Loucy (cell line): ENCODE measurements around the gene FRMD4A.

Experiments
- H2AFZ ChIP-seq: fragments of 200-600 bp; sonication (generic); 2 replicates; pipeline ENCODE4 v1.6.0; 2016; ENCODE audit warnings: antibody characterized with exemption, mild to moderate bottlenecking, low read length, moderate library complexity
- H3F3A ChIP-seq: fragments of 200-600 bp; 2 replicates; pipeline ENCODE4 v1.6.0; 2016; ENCODE audit warnings: antibody characterized with exemption, low read depth, mild to moderate bottlenecking
- H3K27me3 ChIP-seq: fragments of 200-600 bp; sonication (generic); 2 replicates; pipeline ENCODE4 v1.6.1; 2014; ENCODE audit warnings: low read length, mild to moderate bottlenecking; ENCODE audit not compliant: insufficient read depth, poor library complexity, severe bottlenecking
- H3K36me3 ChIP-seq: fragments of 200-600 bp; sonication (generic); 2 replicates; pipeline ENCODE4 v1.6.1; 2016; ENCODE audit warnings: low read length; ENCODE audit not compliant: insufficient read depth
- H3K4me1 ChIP-seq: fragments of 200-600 bp; sonication (generic); 2 replicates; pipeline ENCODE4 v1.5.1; 2014; ENCODE audit warnings: low read length, mild to moderate bottlenecking; ENCODE audit not compliant: insufficient read depth, poor library complexity, severe bottlenecking
- H3K4me2 ChIP-seq: fragments of 200-600 bp; sonication (generic); 2 replicates; pipeline ENCODE4 v1.6.0; 2014; ENCODE audit warnings: antibody characterized with exemption, low read length, low read depth, mild to moderate bottlenecking; ENCODE audit not compliant: poor library complexity, severe bottlenecking
- H3K4me3 ChIP-seq: fragments of 200-600 bp; sonication (generic); 2 replicates; pipeline ENCODE4 v1.5.1; 2014; ENCODE audit warnings: low read length, mild to moderate bottlenecking, mixed read lengths; ENCODE audit not compliant: poor library complexity, severe bottlenecking
- H3K79me2 ChIP-seq: fragments of 200-600 bp; sonication (generic); 2 replicates; pipeline ENCODE4 v1.6.1; 2014; ENCODE audit warnings: low read length; ENCODE audit not compliant: insufficient read depth
- H3K9ac ChIP-seq: fragments of 200-600 bp; sonication (generic); 2 replicates; pipeline ENCODE4 v1.6.0; 2014; ENCODE audit warnings: mild to moderate bottlenecking, low read depth, low read length, moderate library complexity; ENCODE audit not compliant: poor library complexity, severe bottlenecking
- H3K9me2 ChIP-seq: fragments of 200-600 bp; sonication (generic); replicated peaks from 2 replicates; pipeline ENCODE4 v1.6.1; 2016; ENCODE audit warnings: low read depth, low read length, mixed read lengths
- H3K9me3 ChIP-seq: fragments of 200-600 bp; sonication (generic); 2 replicates; pipeline ENCODE4 v1.6.1; 2014; ENCODE audit warnings: mild to moderate bottlenecking, antibody characterized with exemption, low read length, low read depth; ENCODE audit not compliant: insufficient read depth
- H4K20me1 ChIP-seq: fragments of 200-600 bp; sonication (generic); 2 replicates; pipeline ENCODE4 v1.6.0; 2014; ENCODE audit warnings: antibody characterized with exemption, low read length, mild to moderate bottlenecking; ENCODE audit not compliant: insufficient read depth, poor library complexity, severe bottlenecking
- CTCF ChIP-seq: fragments of 200-600 bp; sonication (generic); conservative IDR thresholded peaks from 2 replicates; pipeline ENCODE4 v1.5.1; 2014; ENCODE audit warnings: mild to moderate bottlenecking, antibody characterized with exemption, low read length
- EZH2phosphoT487 ChIP-seq: fragments of 200-600 bp; IDR thresholded peaks from 2 replicates; pipeline ENCODE4 v1.6.1; 2018; ENCODE audit warnings: antibody characterized with exemption, mild to moderate bottlenecking, moderate library complexity, borderline replicate concordance

Gene FRMD4A

GRCh38 chr10:13729586-13730305 is 601.0 kb downstream of the FRMD4A start:
- Histone ChIP-seq H3K9me2 (no peaks in the 10 kb centered on the region), H3F3A (no peaks in the 10 kb centered on the region), H3K4me2 (no peak overlapping the region), H3K9me3 (no peaks in the 10 kb centered on the region), H2AFZ (no peak overlapping the region), H3K27me3 (no peaks in the 10 kb centered on the region), H3K4me3 (no peak overlapping the region), H3K79me2 (no peaks in the 10 kb centered on the region), H3K4me1 (no peaks in the 10 kb centered on the region), H3K9ac (no peak overlapping the region), H4K20me1 (no peaks in the 10 kb centered on the region), H3K36me3 (no peaks in the 10 kb centered on the region)
- TF ChIP-seq EZH2phosphoT487 (no peak), CTCF (no peak)

DNA sequence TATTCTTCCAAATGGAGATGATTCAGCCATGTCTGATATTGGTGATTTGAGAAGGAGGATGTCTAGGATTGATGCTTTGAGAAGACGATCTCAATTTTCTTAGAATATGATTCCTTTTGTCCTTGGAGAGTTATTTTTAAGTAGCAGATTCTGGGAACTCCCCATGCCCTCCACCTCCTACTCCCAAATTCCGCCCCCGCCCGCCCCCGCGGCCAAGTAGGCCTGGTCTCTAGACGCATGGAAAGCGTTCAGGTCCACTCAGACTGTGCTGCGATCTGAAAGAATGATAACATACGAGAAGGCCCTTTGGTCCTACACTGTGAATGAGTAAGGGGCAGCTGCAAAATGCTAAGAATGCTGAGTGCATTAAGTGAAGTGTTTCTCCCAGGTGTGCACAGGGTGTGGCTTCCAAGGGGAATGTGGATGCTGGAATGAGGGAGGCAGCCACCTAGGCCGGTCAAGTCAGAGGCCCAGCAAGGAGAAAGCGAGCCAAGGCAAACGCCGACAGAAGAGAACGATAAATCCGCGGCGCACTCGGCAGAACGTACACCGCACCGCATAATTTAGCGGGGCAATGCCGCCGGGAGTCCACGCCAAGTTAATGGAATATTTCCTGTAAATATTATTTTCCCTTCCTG is 601.7 kb downstream of the FRMD4A start:
- no peak overlapping the region for H2AFZ ChIP-seq
- H3F3A ChIP-seq: no peaks in the 10 kb centered on the region
- no peak overlapping the region for H3K9ac ChIP-seq
- H3K4me1 ChIP-seq: no peaks in the 10 kb centered on the region
- H3K27me3 ChIP-seq: no peaks in the 10 kb centered on the region
- no peaks in the 10 kb centered on the region for H3K9me3 ChIP-seq
- TF ChIP-seq EZH2phosphoT487 (no peak), CTCF (no peak)
- no peaks in the 10 kb centered on the region for H3K79me2 ChIP-seq
- H3K9me2 ChIP-seq: no peaks in the 10 kb centered on the region
- no peaks in the 10 kb centered on the region for H4K20me1 ChIP-seq
- H3K4me2 ChIP-seq: no peak overlapping the region
- H3K4me3 ChIP-seq: no peak overlapping the region
- H3K36me3 ChIP-seq: no peaks in the 10 kb centered on the region

DNA sequence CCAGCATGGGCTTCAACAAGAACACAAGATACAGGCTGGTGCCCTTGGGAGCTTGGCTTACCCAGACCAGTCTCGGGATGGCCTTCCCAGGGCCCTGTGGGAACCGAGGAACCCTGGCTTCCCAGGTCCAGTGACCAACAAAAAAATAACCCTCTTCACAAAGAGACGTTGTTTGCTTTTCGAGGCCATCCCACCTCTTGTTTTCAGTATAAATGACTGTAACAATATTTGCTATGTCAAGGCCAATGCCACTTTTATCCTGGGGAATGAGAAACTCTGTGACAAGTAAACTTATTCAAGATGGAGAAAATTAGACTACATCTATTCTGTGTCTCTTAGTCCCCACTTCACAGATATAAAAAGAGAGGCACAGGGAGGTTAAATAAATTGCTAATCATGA is 605.1 kb downstream of the FRMD4A start:
- Histone ChIP-seq H3K9me2 (no peaks in the 10 kb centered on the region), H2AFZ (no peak overlapping the region), H3K36me3 (no peaks in the 10 kb centered on the region), H3F3A (no peaks in the 10 kb centered on the region), H3K9me3 (no peaks in the 10 kb centered on the region), H3K4me2 (no peak overlapping the region), H3K79me2 (no peaks in the 10 kb centered on the region), H3K27me3 (no peaks in the 10 kb centered on the region), H3K9ac (no peak overlapping the region), H3K4me1 (no peaks in the 10 kb centered on the region), H3K4me3 (no peak overlapping the region), H4K20me1 (no peaks in the 10 kb centered on the region)
- TF ChIP-seq CTCF: no peak
- TF ChIP-seq EZH2phosphoT487: no peak
